ENCODE results near the gene LRP1. TPM values are rescaled to one million over a fixed set of nuclear protein-coding genes. Genes with fewer than 3 reads are reported as not detected.
A peak's percentile ranks its signal among the peaks of the same experiment; 100 is the strongest.

LRP1 gene
- total and polyA plus RNA-seq, 4 donors, result 87.5 to 375 (median 139) TPM

- Histone ChIP-seq H3K4me3 (ENCODE audit: low read depth in 1 of 3, low read length in 3 of 3) (no peak overlapping the region), H3K9me3 (ENCODE audit: control insufficient read depth in 4 of 4, low read length in 3 of 4) (no peaks in the 10 kb centered on the region), H3K4me1 (ENCODE audit: control insufficient read depth in 4 of 4, insufficient read depth in 4 of 4, low read length in 3 of 4) (peaks cover 2 to 18% (median 11%) of the 10 kb centered on the region in 4 donors), H3K27ac (ENCODE audit: low read depth in 1 of 2, low read length in 2 of 2) (no peak overlapping the region), H3K36me3 (ENCODE audit: control insufficient read depth in 4 of 4, insufficient read depth in 3 of 4, low read depth in 1 of 4, low read length in 3 of 4) (no peaks in the 10 kb centered on the region), H3K27me3 (ENCODE audit: control insufficient read depth in 4 of 4, insufficient read depth in 4 of 4, low read length in 3 of 4) (no peaks in the 10 kb centered on the region), H3K9ac (ENCODE audit: low read depth in 1 of 2, low read length in 2 of 2) (peak overlapping the region in 1 of 2 donors; percentile 12)
- TF ChIP-seq TAF1 (conservative IDR thresholded peaks at IDR 0.05), result no peak
- TF ChIP-seq MAX (IDR thresholded peaks at IDR 0.05), result no peak
- no peak for TF ChIP-seq NR2F2 (IDR thresholded peaks at IDR 0.05)
- TF ChIP-seq ZBTB33 (IDR thresholded peaks at IDR 0.05), result no peak
- no peak for TF ChIP-seq REST (IDR thresholded peaks at IDR 0.05)
- TF ChIP-seq GABPA (IDR thresholded peaks at IDR 0.05 in 1 of 2, conservative IDR thresholded peaks at IDR 0.05 in 1 of 2), result no peak
- no peak for TF ChIP-seq HNF4G (IDR thresholded peaks at IDR 0.05)
- TF ChIP-seq EGR1 (IDR thresholded peaks at IDR 0.05; ENCODE audit: low read depth in 2 of 2), result no peak
- TF ChIP-seq YY1 (IDR thresholded peaks at IDR 0.05), result no peak
- no peak for TF ChIP-seq SP1 (IDR thresholded peaks at IDR 0.05)
- no peak for TF ChIP-seq RXRA (IDR thresholded peaks at IDR 0.05)
- no peak for TF ChIP-seq HNF4A (conservative IDR thresholded peaks at IDR 0.05)
- TF ChIP-seq RAD21 (IDR thresholded peaks at IDR 0.05), result no peak
- DNase-seq (ENCODE audit: low spot score), result no peak
- 89% methylated on average over 1 of the region's 1 CpG for WGBS
These were observed 48.5 kb upstream of the LRP1 start for GRCh38 chr12:57079821-57080220.

GRCh38 chr12:57080855-57081254, 47.4 kb upstream of the LRP1 start:
- WGBS, result 97% methylated on average over 1 of the region's 1 CpG
- Histone ChIP-seq H3K9me3 (ENCODE audit: control insufficient read depth in 4 of 4, low read length in 3 of 4) (no peaks in the 10 kb centered on the region), H3K36me3 (ENCODE audit: control insufficient read depth in 4 of 4, insufficient read depth in 3 of 4, low read depth in 1 of 4, low read length in 3 of 4) (no peaks in the 10 kb centered on the region), H3K27ac (ENCODE audit: low read depth in 1 of 2, low read length in 2 of 2) (no peak overlapping the region), H3K27me3 (ENCODE audit: control insufficient read depth in 4 of 4, insufficient read depth in 4 of 4, low read length in 3 of 4) (no peaks in the 10 kb centered on the region), H3K9ac (ENCODE audit: low read depth in 1 of 2, low read length in 2 of 2) (no peak overlapping the region), H3K4me3 (ENCODE audit: low read depth in 1 of 3, low read length in 3 of 3) (no peak overlapping the region), H3K4me1 (ENCODE audit: control insufficient read depth in 4 of 4, insufficient read depth in 4 of 4, low read length in 3 of 4) (peaks cover 2 to 18% (median 11%) of the 10 kb centered on the region in 4 donors)
- no peak for DNase-seq (ENCODE audit: low spot score)
- TF ChIP-seq GABPA (IDR thresholded peaks at IDR 0.05 in 1 of 2, conservative IDR thresholded peaks at IDR 0.05 in 1 of 2), result no peak
- TF ChIP-seq MAX (IDR thresholded peaks at IDR 0.05), result no peak
